Adrenal gland (tissue), 5 donors: Measurements from ENCODE around the gene TPM2.

Source experiments
- CTCF ChIP-seq, 6 experiments: fragments of 450-650 bp in 4 of 6; fragments of 200-600 bp in 2 of 6; sonication (generic) in 1 of 6; IDR thresholded peaks; 1 replicate in 5 of 6; 2 replicates in 1 of 6; pipeline versions ENCODE4 v1.5.1 to v1.8.0; 2016 to 2021; ENCODE audit warnings: antibody characterized with exemption in 6 of 6, mild to moderate bottlenecking in 2 of 6, moderate library complexity in 1 of 6
- POLR2A ChIP-seq, 2 donors: fragments of 450-650 bp; IDR thresholded peaks; one replicate each; pipeline ENCODE4 v1.6.1; 2017; ENCODE audit warnings: antibody characterized with exemption in 2 of 2, mild to moderate bottlenecking in 2 of 2, moderate library complexity in 1 of 2
- donor health status: DM: no; HTN: no; CAD: no.

GRCh38 chr9:35719546-35719945 is 29.8 kb upstream of the TPM2 start:
- TF ChIP-seq CTCF (IDR thresholded peaks at IDR 0.05): no peak
- no peak for TF ChIP-seq POLR2A (IDR thresholded peaks at IDR 0.05)
